ENCODE measurements around the gene COL15A1. TPM values are rescaled to one million over a fixed set of nuclear protein-coding genes. Genes with fewer than 3 reads are reported as not detected.

Gene COL15A1
- total and polyA plus RNA-seq, 2 of the 8 experiments (the other 6 are each of a cell fraction or from before 2014, with no cell fraction given): 0.12 to 0.15 TPM

DNA sequence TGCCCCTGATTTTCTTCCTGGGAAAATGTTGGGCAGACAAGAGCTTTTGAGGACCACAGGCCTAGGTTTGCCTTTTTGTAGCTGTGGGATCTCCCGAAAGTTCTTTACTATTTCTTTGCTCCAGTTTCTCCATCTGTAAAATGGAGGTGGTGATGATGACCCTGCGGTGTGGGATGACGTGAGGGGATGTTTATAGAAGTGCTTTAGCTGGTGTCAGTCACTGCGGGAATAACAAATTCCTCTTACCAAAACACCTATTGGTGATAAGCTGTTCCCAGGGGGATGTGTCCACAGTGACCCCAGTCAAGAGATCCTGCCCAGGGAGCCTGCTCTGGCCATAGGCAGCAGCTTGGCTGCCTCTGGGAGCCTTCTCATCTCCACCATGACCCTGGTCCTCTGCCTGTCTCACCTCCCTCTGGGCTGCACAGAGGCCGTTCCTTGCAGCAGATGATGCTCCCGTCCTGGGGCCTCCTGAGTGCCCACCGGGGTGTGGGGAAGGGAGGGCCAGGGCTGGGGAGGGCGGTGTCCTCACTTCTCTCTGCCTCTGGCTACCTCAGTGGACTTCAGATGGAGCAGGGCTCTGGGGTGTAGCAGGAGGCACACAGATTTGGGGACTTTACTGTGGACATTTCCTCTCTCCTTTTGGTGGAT, 77.2 kb downstream of the COL15A1 start:
- no peak overlapping the region for H2BK20ac ChIP-seq (ENCODE audit: low read length)
- FAIRE-seq: no peak
- POLR2A ChIA-PET (ENCODE audit: partially characterized antibody): no interaction called here
- no peaks in the 10 kb centered on the region for H3K27me3 ChIP-seq (replicated peaks in 1 of 4; ENCODE audit: control insufficient read depth in 3 of 4, extremely low read depth in 1 of 4, insufficient read depth in 3 of 4, low read length in 3 of 4)
- no peaks in the 10 kb centered on the region for H4K20me1 ChIP-seq (replicated peaks in 1 of 2; ENCODE audit: control insufficient read depth in 1 of 2, insufficient read depth in 2 of 2, low read length in 2 of 2)
- no peak overlapping the region for H2BK12ac ChIP-seq (ENCODE audit: low read depth, low read length)
- H3K36me3 ChIP-seq (ENCODE audit: control insufficient read depth in 2 of 4, insufficient read depth in 4 of 4, low read length in 3 of 4): no peaks in the 10 kb centered on the region
- H3K4me1 ChIP-seq (replicated peaks in 1 of 4; ENCODE audit: control insufficient read depth in 3 of 4, insufficient read depth in 4 of 4, low read length in 3 of 4): no peaks in the 10 kb centered on the region
- H3K14ac ChIP-seq (ENCODE audit: insufficient read length): no peak overlapping the region
- no peak overlapping the region for H3K56ac ChIP-seq (replicated peaks; ENCODE audit: insufficient read length, low read depth, low read length)
- CTCF ChIA-PET (ENCODE audit: partially characterized antibody): no interaction called here
- no peak overlapping the region for H3K4ac ChIP-seq (replicated peaks; ENCODE audit: insufficient read length, low read depth, low read length)
- no peaks in the 10 kb centered on the region for H3K23me2 ChIP-seq (ENCODE audit: low read depth, low read length)
- WGBS, 2 experiments (ENCODE audit: extremely low coverage in 1 of 2, insufficient coverage in 1 of 2, insufficient read length in 1 of 2, insufficient replicate concordance in 2 of 2, low coverage in 1 of 2, low lambda C conversion rate in 2 of 2, missing lambda C conversion rate in 1 of 2): 94% methylated on average over 8 of the region's 8 CpGs; no CpG with 5 or more reads in 1 of the 2 experiments
- H3K9me3 ChIP-seq (ENCODE audit: insufficient read depth in 2 of 2, low read depth in 1 of 2, low read length in 1 of 2): no peaks in the 10 kb centered on the region
- no peak overlapping the region for H3K27ac ChIP-seq (ENCODE audit: low read depth, low read length)
- no peak overlapping the region for H4K5ac ChIP-seq (ENCODE audit: insufficient read length, low read depth, low read length)
- H2BK120ac ChIP-seq (replicated peaks; ENCODE audit: low read depth, low read length): no peak overlapping the region
- no peaks in the 10 kb centered on the region for H3K79me2 ChIP-seq (ENCODE audit: control insufficient read depth in 1 of 2, insufficient read depth in 2 of 2, low read length in 2 of 2)
- no peak overlapping the region for H3K9ac ChIP-seq (replicated peaks in 1 of 4; ENCODE audit: extremely low read depth in 1 of 4, low read depth in 3 of 4, low read length in 3 of 4)
- H4K8ac ChIP-seq (ENCODE audit: extremely low read depth, insufficient read depth, low read length): no peak overlapping the region
- H3K23ac ChIP-seq (ENCODE audit: insufficient read length): no peak overlapping the region
- H3K79me1 ChIP-seq (ENCODE audit: low read depth, low read length): no peaks in the 10 kb centered on the region
- no peak overlapping the region for H3K4me3 ChIP-seq (ENCODE audit: extremely low read depth in 1 of 4, insufficient read depth in 2 of 4, low read depth in 3 of 4, low read length in 4 of 4)
- H3K4me2 ChIP-seq (ENCODE audit: insufficient read depth in 1 of 2, low read depth in 2 of 2, low read length in 2 of 2): no peak overlapping the region
- no peak for TF ChIP-seq BRCA1 (IDR thresholded peaks at IDR 0.05; ENCODE audit: low read depth, low read length)
- no peak for TF ChIP-seq POLR2AphosphoS5 (IDR thresholded peaks at IDR 0.05; ENCODE audit: low read depth, low read length)
- TF ChIP-seq MAFK (IDR thresholded peaks at IDR 0.05; ENCODE audit: low read depth, low read length): no peak
- no peak for TF ChIP-seq SP2 (IDR thresholded peaks at IDR 0.05; ENCODE audit: low read length)
- no peak for TF ChIP-seq HDAC6 (IDR thresholded peaks at IDR 0.05; ENCODE audit: low read depth, low read length)
- no peak for TF ChIP-seq CHD1 (IDR thresholded peaks at IDR 0.05; ENCODE audit: low read depth, low read length)
- no peak for TF ChIP-seq RXRA (IDR thresholded peaks at IDR 0.05; ENCODE audit: insufficient read depth, low read depth, low read length)
- TF ChIP-seq NANOG (IDR thresholded peaks at IDR 0.05; ENCODE audit: insufficient read depth, low read depth, low read length, poor library complexity, severe bottlenecking): no peak
- H4K91ac ChIP-seq (replicated peaks; ENCODE audit: insufficient read length, low read length): no peak overlapping the region
- no peak overlapping the region for H3K18ac ChIP-seq (ENCODE audit: extremely low read depth, low read length)
- H2BK15ac ChIP-seq (ENCODE audit: low read length): no peak overlapping the region
- no peak for DNase-seq (ENCODE audit: low read depth in 1 of 2, low spot score in 2 of 2)
- no peak overlapping the region for H2AK5ac ChIP-seq (ENCODE audit: low read depth, low read length)
- H2BK5ac ChIP-seq (ENCODE audit: low read depth, low read length): no peak overlapping the region
- H2AFZ ChIP-seq (ENCODE audit: low read length): no peak overlapping the region

Data from H1 (cell line).